Measurements from ENCODE around the gene DNAJC30.

Gene DNAJC30

DNA sequence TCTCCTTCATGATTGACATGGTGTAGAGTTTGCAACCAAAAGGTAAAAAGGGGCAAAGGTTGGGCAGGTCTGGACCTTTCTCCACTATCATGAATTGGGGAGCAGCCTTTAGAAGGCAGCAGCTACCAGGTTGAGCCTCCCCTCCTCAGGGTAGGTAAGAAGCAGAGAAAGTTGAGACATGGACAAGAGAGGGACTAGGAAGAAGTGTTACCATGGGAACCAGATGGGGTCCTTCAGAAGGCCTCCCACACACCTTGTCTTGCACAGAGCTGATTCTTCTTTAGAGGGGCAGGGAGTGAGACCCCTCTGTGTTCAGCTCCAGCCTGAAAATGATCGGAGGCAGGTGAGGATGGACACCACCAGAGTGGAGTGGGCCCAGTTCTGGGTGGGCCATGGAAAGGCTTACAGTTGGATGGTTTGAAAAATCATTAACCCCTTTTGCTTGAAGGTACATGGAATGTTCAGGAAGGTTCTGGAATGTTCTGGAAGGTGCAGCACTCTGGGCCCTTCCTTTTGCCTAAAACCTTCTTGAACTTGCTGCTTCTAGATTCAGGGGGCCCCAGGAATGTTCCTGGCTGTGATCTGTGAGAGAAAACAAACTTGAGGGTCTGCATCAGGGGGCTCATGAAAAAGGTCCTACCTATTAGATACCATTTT lies 8.7 kb downstream of the DNAJC30 start:
- DNase-seq: no peak
- in situ Hi-C loops (cut with HindIII; ENCODE audit: low pct_ligation_motif_present, low sequenced_read_pairs): no loop called here
- TF ChIP-seq, protein P1, sequence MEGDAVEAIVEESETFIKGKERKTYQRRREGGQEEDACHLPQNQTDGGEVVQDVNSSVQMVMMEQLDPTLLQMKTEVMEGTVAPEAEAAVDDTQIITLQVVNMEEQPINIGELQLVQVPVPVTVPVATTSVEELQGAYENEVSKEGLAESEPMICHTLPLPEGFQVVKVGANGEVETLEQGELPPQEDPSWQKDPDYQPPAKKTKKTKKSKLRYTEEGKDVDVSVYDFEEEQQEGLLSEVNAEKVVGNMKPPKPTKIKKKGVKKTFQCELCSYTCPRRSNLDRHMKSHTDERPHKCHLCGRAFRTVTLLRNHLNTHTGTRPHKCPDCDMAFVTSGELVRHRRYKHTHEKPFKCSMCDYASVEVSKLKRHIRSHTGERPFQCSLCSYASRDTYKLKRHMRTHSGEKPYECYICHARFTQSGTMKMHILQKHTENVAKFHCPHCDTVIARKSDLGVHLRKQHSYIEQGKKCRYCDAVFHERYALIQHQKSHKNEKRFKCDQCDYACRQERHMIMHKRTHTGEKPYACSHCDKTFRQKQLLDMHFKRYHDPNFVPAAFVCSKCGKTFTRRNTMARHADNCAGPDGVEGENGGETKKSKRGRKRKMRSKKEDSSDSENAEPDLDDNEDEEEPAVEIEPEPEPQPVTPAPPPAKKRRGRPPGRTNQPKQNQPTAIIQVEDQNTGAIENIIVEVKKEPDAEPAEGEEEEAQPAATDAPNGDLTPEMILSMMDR (IDR thresholded peaks at IDR 0.05; ENCODE audit: low read depth, low read length, missing control alignments): no peak
- no peak overlapping the region for H3K27ac ChIP-seq
- no peaks in the 10 kb centered on the region for H3K27me3 ChIP-seq (replicated peaks)
- H3K4me3 ChIP-seq (ENCODE audit: low read depth, low read length): no peak overlapping the region
- H3K36me3 ChIP-seq (replicated peaks): peaks cover 5% of the 10 kb centered on the region

DNA sequence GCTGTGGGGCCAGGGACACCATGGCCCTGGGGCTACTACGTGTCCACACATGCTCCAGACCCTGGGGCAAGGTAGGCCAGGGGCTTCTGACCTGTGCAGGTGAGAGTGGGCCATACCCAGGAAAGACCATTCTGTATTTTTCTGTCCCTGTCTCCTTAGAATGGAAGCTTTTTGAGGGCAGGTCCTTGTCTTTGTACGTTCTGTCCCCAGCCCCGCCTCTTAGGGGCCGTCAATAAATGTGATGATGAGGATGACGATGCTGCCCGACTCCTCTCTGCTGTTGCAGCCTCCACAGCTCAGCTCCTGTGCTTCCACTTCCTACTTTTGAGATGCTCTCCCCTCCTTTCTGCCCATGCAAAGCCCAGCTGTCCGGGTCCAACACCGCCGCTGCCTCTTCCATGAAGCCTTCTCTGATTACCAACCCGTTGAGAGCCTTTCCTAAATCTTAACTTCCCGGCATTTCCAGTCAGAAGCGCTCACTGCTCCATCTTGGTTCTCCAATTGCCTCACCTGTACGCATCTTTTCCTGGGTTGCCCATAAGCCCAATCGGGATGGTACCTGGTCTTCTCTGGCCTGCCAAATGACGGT lies 11.3 kb downstream of the DNAJC30 start:
- DNase-seq: no peak
- no peak overlapping the region for H3K4me3 ChIP-seq (ENCODE audit: low read depth, low read length)
- in situ Hi-C loops (cut with HindIII; ENCODE audit: low pct_ligation_motif_present, low sequenced_read_pairs): no loop called here
- H3K27ac ChIP-seq: no peak overlapping the region
- H3K36me3 ChIP-seq (replicated peaks): no peaks in the 10 kb centered on the region
- H3K27me3 ChIP-seq (replicated peaks): no peaks in the 10 kb centered on the region
- TF ChIP-seq, protein P1 (IDR thresholded peaks at IDR 0.05; ENCODE audit: low read depth, low read length, missing control alignments): no peak

DNA sequence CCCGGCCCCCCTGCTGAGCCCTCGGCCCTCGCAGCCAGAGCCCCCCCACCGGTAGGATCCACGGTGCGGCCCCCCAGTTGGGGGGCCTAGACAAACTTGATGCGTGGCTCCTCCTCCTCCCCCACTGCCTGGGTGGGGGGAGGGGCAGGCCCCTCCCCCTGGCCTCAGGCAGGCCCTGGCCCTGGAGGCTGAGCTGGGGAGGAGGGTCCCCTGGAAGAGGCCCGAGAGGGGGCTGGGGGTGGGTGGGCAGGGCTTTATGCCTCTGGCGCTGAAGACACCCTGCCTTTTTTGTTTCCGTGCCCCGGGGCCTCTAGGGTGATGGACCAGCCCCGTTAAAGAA lies 12.0 kb downstream of the DNAJC30 start:
- Histone ChIP-seq H3K36me3 (replicated peaks) (no peaks in the 10 kb centered on the region), H3K27ac (no peak overlapping the region), H3K4me3 (ENCODE audit: low read depth, low read length) (no peak overlapping the region), H3K27me3 (replicated peaks) (no peaks in the 10 kb centered on the region)
- TF ChIP-seq, protein P1 (IDR thresholded peaks at IDR 0.05; ENCODE audit: low read depth, low read length, missing control alignments): no peak
- in situ Hi-C loops (cut with HindIII; ENCODE audit: low pct_ligation_motif_present, low sequenced_read_pairs): no loop called here
- DNase-seq: no peak

DNA sequence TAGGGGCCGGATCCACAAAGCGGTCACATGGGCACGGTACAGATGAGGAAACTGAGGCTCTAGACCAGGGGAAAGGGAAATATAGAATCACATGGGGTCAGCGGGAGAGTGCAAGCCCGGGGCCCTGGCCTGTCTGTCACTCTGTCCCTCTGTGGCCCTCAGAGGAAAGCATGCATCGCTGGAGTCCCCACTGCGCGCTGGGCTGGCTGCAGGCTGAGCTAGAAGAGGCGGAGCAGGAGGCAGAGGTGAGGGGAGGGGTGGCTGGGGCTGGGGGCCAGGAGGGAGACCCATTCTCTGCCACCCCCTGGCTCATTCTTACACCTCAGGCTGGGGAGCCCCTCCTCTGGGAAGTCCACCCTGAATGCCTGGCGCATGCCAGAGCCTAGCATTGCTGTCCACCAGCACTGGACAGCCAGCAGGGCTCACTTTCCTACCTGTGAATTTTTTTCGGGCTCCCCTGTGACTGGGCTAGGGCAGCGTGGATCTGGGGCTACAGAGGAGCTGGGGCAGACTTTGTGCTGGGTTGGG lies 13.3 kb downstream of the DNAJC30 start:
- no peak overlapping the region for H3K4me3 ChIP-seq (ENCODE audit: low read depth, low read length)
- H3K27ac ChIP-seq: no peak overlapping the region
- no peaks in the 10 kb centered on the region for H3K36me3 ChIP-seq (replicated peaks)
- DNase-seq: no peak
- TF ChIP-seq, protein P1 (IDR thresholded peaks at IDR 0.05; ENCODE audit: low read depth, low read length, missing control alignments): no peak
- H3K27me3 ChIP-seq (replicated peaks): no peaks in the 10 kb centered on the region
- in situ Hi-C loops (cut with HindIII; ENCODE audit: low pct_ligation_motif_present, low sequenced_read_pairs): no loop called here

DNA sequence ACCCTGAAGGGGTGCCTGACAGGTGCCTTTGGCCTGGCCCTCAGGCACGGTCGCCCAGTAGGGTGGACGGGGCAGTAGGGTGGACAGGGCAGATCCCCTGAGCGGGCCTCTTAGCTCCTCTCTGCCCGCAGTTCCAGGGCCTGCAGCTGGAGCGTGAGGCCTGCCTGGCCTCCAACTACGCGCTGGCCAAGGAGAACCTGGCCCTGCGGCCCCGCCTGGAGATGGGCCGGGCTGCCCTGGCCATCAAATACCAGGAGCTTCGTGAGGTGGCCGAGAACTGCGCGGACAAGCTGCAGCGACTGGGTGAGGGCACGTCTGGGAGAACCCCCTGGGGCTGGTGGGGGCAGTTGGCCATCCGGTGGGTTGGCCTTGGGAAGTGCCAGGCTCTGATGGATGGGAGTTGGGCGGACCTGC lies 14.0 kb downstream of the DNAJC30 start:
- no peaks in the 10 kb centered on the region for H3K27me3 ChIP-seq (replicated peaks)

More for the DNA sequence above, 14.0 kb downstream of the DNAJC30 start:
- no peak overlapping the region for H3K4me3 ChIP-seq (ENCODE audit: low read depth, low read length)
- DNase-seq: no peak
- in situ Hi-C loops (cut with HindIII; ENCODE audit: low pct_ligation_motif_present, low sequenced_read_pairs): no loop called here
- no peaks in the 10 kb centered on the region for H3K36me3 ChIP-seq (replicated peaks)
- TF ChIP-seq, protein P1 (IDR thresholded peaks at IDR 0.05; ENCODE audit: low read depth, low read length, missing control alignments): no peak
- H3K27ac ChIP-seq: no peak overlapping the region

Measured in brain microvascular endothelial cell (primary cell).